Neural cell (in vitro differentiated cells): Measurements from ENCODE around the gene SIK3. TPM values are rescaled to one million over a fixed set of nuclear protein-coding genes. Genes with fewer than 3 reads are reported as not detected.

Experiments used
- H2AFZ ChIP-seq: fragments of 200-600, 300-800 bp; sonication (generic), shearing (Covaris generic); 2 replicates; pipeline ENCODE4 v1.6.0; 2014; ENCODE audit warnings: low read depth, mild to moderate bottlenecking, antibody characterized with exemption, low read length, moderate library complexity
- H3F3A ChIP-seq: fragments of 200-600 bp; shearing (Covaris generic); 2 replicates; pipeline ENCODE4 v1.6.1; 2016; ENCODE audit warnings: mild to moderate bottlenecking, moderate library complexity, mixed read lengths, antibody characterized with exemption, low read length; ENCODE audit not compliant: insufficient read depth, poor library complexity, severe bottlenecking
- H3K27ac ChIP-seq: fragments of 200-600, 300-800 bp; sonication (generic), shearing (Covaris generic); 2 replicates; pipeline ENCODE4 v1.5.1; 2014; ENCODE audit warnings: mild to moderate bottlenecking, low read length, moderate library complexity
- H3K27me3 ChIP-seq: fragments of 300-800, 200-600 bp; sonication (generic), shearing (Covaris generic); 2 replicates; pipeline ENCODE4 v1.6.0; 2014; ENCODE audit warnings: mild to moderate bottlenecking, low read depth, low read length, moderate library complexity; ENCODE audit not compliant: insufficient read depth
- H3K36me3 ChIP-seq: fragments of 300-800, 200-600 bp; sonication (generic), shearing (Covaris generic); 2 replicates; pipeline ENCODE4 v1.5.1; 2014; ENCODE audit warnings: mild to moderate bottlenecking, antibody characterized with exemption, low read length, moderate library complexity; ENCODE audit not compliant: insufficient read depth
- H3K4me2 ChIP-seq: fragments of 300-800, 200-600 bp; sonication (generic), shearing (Covaris generic); 2 replicates; pipeline ENCODE4 v1.6.0; 2014; ENCODE audit warnings: mild to moderate bottlenecking, low read length
- H3K4me3 ChIP-seq: fragments of 300-800, 200-600 bp; sonication (generic), shearing (Covaris generic); 2 replicates; pipeline ENCODE4 v1.5.1; 2014; ENCODE audit warnings: mild to moderate bottlenecking, low read length, moderate library complexity
- H3K79me2 ChIP-seq: fragments of 200-600 bp; shearing (Covaris generic); replicated peaks from 2 replicates; pipeline ENCODE4 v1.6.0; 2014; ENCODE audit warnings: mild to moderate bottlenecking, low read length, moderate library complexity; ENCODE audit not compliant: insufficient read depth
- H3K9ac ChIP-seq: fragments of 300-800, 200-600 bp; sonication (generic), shearing (Covaris generic); 2 replicates; pipeline ENCODE4 v1.6.1; 2016; ENCODE audit warnings: mild to moderate bottlenecking, low read length, mixed read lengths
- H3K9me2 ChIP-seq: fragments of 200-600 bp; shearing (Covaris generic); 2 replicates; pipeline ENCODE4 v1.6.1; 2016; ENCODE audit warnings: mild to moderate bottlenecking, low read length, mixed read lengths; ENCODE audit not compliant: insufficient read depth
- H3K9me3 ChIP-seq: fragments of 200-600, 300-800 bp; sonication (generic), shearing (Covaris generic); 2 replicates; pipeline ENCODE4 v1.6.1; 2016; ENCODE audit warnings: mild to moderate bottlenecking, mixed run types, low read length, moderate library complexity, mixed read lengths
- H4K20me1 ChIP-seq: fragments of 200-600 bp; shearing (Covaris generic); 2 replicates; pipeline ENCODE4 v1.6.1; 2016; ENCODE audit warnings: mild to moderate bottlenecking, mixed run types; ENCODE audit not compliant: insufficient read depth
- CTCF ChIP-seq: fragments of 450-650 bp; IDR thresholded peaks from 2 replicates; pipeline ENCODE4 v1.5.1; 2014; ENCODE audit warnings: antibody characterized with exemption, mild to moderate bottlenecking, moderate library complexity; ENCODE audit not compliant: poor library complexity, severe bottlenecking
- EP300 ChIP-seq: fragments of 450-650 bp; conservative IDR thresholded peaks from 2 replicates; pipeline ENCODE4 v1.6.1; 2014; ENCODE audit warnings: antibody characterized with exemption, mild to moderate bottlenecking, moderate library complexity; ENCODE audit not compliant: poor library complexity, severe bottlenecking
- POLR2AphosphoS5 ChIP-seq: IDR thresholded peaks from 2 replicates; pipeline ENCODE4 v1.6.1; 2012
- RAD21 ChIP-seq: fragments of 450-650 bp; conservative IDR thresholded peaks from 2 replicates; pipeline ENCODE4 v1.6.1; 2014; ENCODE audit warnings: antibody characterized with exemption, mild to moderate bottlenecking, moderate library complexity
- REST ChIP-seq: IDR thresholded peaks from 2 replicates; pipeline ENCODE4 v1.6.1; 2012; ENCODE audit warnings: borderline replicate concordance
- SMC3 ChIP-seq: fragments of 450-650 bp; conservative IDR thresholded peaks from 2 replicates; pipeline ENCODE4 v1.6.1; 2014; ENCODE audit warnings: antibody characterized with exemption, mild to moderate bottlenecking, moderate library complexity; ENCODE audit not compliant: poor library complexity
- polyA plus RNA-seq: library from polyadenylated mRNA; depleted of rRNA; stranded (reverse); fragments of >200 nt; gene quantifications from 2 replicates; pipeline ENCODE4 v1.2.3, GENCODE V29; 2014

The SIK3 gene
- polyA plus RNA-seq, 1 donor from 2014 or later: 11.2 TPM

- Histone ChIP-seq H3K36me3 (no peaks in the 10 kb centered on the region), H3K9me3 (no peaks in the 10 kb centered on the region), H3K4me3 (no peak overlapping the region), H2AFZ (no peak overlapping the region), H3K27ac (no peak overlapping the region), H3K9ac (no peak overlapping the region), H3K27me3 (no peaks in the 10 kb centered on the region), H3K9me2 (no peaks in the 10 kb centered on the region), H3F3A (no peaks in the 10 kb centered on the region), H3K4me2 (no peak overlapping the region), H3K79me2 (no peaks in the 10 kb centered on the region), H4K20me1 (no peaks in the 10 kb centered on the region)
- TF ChIP-seq REST: no peak
- TF ChIP-seq CTCF: no peak
- TF ChIP-seq POLR2AphosphoS5: no peak
- no peak for TF ChIP-seq RAD21
- no peak for TF ChIP-seq EP300
These were observed 279.2 kb downstream of the SIK3 start for GRCh38 chr11:116819049-116819448.

DNA sequence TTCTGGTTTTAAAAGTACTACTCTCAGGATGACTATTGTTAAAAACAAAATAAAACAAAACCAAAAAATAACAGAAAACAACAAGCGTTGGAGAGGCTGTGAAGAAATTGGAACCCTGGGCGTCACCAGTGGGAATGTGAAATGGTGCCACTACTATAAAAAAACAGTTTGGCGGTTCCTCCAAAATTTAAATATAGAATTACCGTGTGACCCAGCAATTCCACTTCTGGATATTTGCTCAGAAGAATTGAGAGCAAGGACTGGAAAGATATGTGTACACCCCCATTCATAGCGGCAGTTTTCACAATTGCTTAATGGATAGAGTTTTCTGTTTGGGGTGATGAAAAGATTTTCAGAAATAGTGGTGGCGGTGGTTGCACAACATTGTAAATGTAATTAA lies 283.7 kb downstream of the SIK3 start:
- no peaks in the 10 kb centered on the region for H3K27me3 ChIP-seq
- no peaks in the 10 kb centered on the region for H3K9me3 ChIP-seq
- H3K9ac ChIP-seq: no peak overlapping the region
- no peaks in the 10 kb centered on the region for H3K36me3 ChIP-seq
- no peaks in the 10 kb centered on the region for H3F3A ChIP-seq
- H4K20me1 ChIP-seq: no peaks in the 10 kb centered on the region
- H3K79me2 ChIP-seq: no peaks in the 10 kb centered on the region
- TF ChIP-seq SMC3: no peak
- no peak overlapping the region for H3K4me3 ChIP-seq
- no peaks in the 10 kb centered on the region for H3K9me2 ChIP-seq
- no peak overlapping the region for H2AFZ ChIP-seq
- no peak overlapping the region for H3K27ac ChIP-seq
- no peak overlapping the region for H3K4me2 ChIP-seq

- no peak overlapping the region for H3K4me3 ChIP-seq
- no peaks in the 10 kb centered on the region for H3K27me3 ChIP-seq
- no peaks in the 10 kb centered on the region for H3K9me3 ChIP-seq
- no peaks in the 10 kb centered on the region for H3K9me2 ChIP-seq
- H3K4me2 ChIP-seq: no peak overlapping the region
- H4K20me1 ChIP-seq: no peaks in the 10 kb centered on the region
- no peaks in the 10 kb centered on the region for H3F3A ChIP-seq
- TF ChIP-seq REST: no peak
- no peak overlapping the region for H2AFZ ChIP-seq
- H3K27ac ChIP-seq: no peak overlapping the region
- H3K9ac ChIP-seq: no peak overlapping the region
- H3K79me2 ChIP-seq: no peaks in the 10 kb centered on the region
- no peaks in the 10 kb centered on the region for H3K36me3 ChIP-seq
These were observed 284.3 kb downstream of the SIK3 start for GRCh38 chr11:116813781-116814471.
